Activated CD4-positive, CD25-positive, alpha-beta regulatory T cell (primary cell): Measurements from ENCODE around the gene ATP6AP2.
"Not testable (repeated sequence)": the region's sequence is repeated elsewhere in the genome, so short reads cannot be mapped to it uniquely, and the experiment has no call there.

ENCODE experiments used
- DNase-seq, 4 experiments: peaks; one replicate each; lab custom pipeline; 2025; lab: John Stamatoyannopoulos, UW

ATP6AP2 gene

GRCh38 chrX:40576291-40576690, 4.5 kb upstream of the ATP6AP2 start:
- no peak for DNase-seq

- DNase-seq: no peak
Observed at GRCh38 chrX:40578039-40578695, 2.6 kb upstream of the ATP6AP2 start.

- no peak for DNase-seq
Observed at GRCh38 chrX:40579141-40579540, 1.6 kb upstream of the ATP6AP2 start.

DNA sequence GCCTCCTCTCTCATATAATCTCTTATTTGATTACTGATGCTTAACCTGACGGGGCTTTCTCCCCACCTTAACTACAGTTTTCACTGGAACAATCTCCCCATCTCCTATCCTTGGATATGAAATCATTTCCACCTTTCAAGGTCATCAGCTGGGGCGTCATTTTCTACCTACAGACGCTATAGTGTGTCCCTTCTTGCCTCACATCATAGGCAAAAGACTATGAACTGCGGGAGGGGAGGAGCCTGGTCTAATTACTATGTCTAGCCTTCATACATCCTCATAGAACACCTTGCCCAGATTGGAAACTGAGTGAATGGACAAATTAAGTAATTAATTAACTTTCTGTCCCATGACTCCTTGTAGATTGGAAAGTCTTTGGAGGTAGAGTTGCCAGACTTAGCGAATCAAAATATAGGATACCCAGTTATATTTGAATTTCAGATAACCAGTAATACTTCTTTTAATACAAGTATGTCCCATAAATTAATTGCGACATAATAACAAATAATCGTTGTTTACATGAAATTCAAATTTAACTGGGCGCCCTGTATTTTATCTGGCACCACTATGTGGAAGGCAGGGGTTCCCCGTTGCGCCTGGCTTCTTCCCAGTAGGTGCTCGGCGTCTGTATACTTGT, 752 bp upstream of the ATP6AP2 start:
- no peak for DNase-seq

GRCh38 chrX:40581336-40581920, 658 bp downstream of the ATP6AP2 start:
- DNase-seq: no peak

GRCh38 chrX:40582178-40582577, 1.4 kb downstream of the ATP6AP2 start:
- not testable (repeated sequence) for DNase-seq

DNA sequence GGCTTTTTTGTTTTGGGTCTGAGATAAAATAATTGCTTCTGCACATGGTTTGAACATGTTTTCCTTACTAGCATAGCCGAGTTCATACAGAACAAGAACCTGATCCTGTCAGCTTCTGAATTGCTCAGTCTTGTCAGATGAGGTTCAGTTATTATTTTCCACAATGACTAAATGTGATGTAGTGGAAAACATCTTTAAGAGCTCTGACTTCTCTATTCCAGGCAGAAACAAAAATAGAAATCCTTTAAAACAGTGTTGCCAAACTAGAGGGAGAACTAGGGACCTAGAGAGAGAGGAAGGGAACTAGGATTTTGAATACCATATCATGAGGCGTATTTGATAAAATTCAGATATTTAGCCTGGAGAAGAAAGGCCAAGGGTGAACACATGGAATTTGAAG, 2.0 kb downstream of the ATP6AP2 start:
- DNase-seq: no peak

DNA sequence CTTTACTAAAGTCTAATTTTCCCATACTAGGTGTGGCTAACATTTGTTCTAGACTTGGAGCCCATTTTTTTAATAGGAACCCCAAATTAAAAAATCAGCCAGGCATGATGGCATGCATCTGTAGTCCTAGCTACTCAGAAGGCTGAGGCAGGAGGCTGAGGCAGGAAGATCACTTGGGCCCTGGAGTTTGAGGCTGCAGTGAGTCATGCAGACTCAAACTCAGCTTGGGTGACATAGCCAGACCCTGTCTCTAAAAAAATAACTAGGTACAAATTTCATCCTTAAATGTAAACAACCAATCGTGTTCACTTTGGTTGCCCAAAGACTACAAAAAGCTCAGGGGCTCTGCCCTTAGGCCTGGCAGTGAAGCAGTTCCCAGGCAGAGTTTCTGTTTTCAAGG, 6.9 kb downstream of the ATP6AP2 start:
- DNase-seq: not testable (repeated sequence)

DNA sequence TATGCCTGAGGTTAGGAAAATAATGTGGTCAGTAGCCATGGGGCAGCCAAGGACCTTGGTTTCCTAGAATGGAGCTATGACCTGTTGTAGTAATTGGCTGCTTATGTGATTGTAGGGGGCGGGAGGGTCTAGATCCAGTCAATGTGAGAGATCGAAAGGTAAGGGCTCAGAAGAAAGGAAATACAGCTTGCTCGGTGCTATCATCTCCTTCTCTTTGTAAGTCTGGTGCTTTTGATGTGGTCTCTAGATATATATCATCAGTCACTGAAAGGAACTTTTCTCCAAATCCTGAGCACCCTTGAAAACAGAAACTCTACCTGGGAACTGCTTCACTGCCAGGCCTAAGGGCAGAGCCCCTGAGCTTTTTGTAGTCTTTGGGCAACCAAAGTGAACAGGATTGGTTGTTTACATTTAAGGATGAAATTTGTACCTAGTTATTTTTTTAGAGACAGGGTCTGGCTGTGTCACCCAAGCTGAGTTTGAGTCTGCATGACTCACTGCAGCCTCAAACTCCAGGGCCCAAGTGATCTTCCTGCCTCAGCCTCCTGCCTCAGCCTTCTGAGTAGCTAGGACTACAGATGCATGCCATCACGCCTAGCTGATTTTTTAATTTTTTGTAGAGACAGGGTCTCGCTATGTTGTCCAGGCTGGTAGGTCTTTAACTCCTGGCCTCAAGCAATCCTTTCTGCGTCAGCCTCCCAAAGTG, 9.0 kb downstream of the ATP6AP2 start:
- DNase-seq: not testable (repeated sequence)

- no peak for DNase-seq
Observed at GRCh38 chrX:40603446-40603845, 22.7 kb downstream of the ATP6AP2 start.

GRCh38 chrX:40607381-40607780, 26.6 kb downstream of the ATP6AP2 start:
- DNase-seq: no peak

DNA sequence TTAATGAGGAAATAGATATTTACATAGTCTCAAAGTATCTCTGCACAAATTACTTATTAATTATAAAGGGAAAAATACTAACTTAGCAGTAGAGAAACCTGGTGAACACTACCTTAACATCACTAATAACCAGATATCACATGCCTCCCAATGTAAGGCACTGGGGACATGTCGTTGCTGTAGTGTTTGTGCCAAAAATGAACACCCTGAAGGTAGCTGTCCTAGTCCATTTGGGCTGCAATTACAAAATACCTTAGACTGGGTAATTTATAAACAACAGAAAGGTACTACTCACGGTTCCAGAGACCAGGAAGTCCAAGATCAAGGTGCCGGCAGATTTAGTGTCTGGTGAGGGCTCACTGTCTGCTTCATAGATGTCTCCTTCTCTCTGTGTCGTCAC, 31.7 kb downstream of the ATP6AP2 start:
- DNase-seq: no peak

DNA sequence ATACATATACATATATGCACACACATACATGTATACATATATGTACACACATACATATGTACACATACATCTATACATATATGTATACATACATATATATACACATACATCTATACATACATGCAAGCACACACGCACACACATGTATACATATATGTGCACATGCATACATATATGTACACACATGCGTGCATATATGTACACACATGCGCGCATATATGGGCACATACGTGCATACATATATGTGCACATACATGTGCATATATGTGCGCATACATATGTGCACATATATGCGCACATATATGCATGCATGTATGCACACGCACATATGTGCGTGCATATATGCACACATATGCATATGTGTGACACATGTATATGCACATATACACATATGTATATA, 35.2 kb downstream of the ATP6AP2 start:
- DNase-seq: no peak

DNA sequence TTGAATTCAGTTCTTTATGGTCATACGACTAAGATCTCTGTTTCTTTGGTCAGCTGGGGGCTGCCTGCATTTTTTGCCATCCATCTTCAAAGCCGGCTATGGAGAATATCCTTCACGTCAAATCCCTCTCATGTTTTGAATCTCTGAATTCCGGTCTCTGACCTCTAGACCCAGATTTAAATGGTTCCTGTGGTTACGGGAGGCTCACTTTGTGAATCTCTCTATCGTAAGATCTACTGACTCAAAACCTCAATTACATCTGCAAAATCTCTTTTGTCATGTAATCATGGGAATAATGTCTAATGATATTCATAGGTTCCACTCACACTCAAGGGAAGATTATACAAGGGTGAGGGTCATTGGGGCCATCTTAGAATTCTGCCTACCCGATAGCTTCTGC, 36.8 kb downstream of the ATP6AP2 start:
- no peak for DNase-seq

DNA sequence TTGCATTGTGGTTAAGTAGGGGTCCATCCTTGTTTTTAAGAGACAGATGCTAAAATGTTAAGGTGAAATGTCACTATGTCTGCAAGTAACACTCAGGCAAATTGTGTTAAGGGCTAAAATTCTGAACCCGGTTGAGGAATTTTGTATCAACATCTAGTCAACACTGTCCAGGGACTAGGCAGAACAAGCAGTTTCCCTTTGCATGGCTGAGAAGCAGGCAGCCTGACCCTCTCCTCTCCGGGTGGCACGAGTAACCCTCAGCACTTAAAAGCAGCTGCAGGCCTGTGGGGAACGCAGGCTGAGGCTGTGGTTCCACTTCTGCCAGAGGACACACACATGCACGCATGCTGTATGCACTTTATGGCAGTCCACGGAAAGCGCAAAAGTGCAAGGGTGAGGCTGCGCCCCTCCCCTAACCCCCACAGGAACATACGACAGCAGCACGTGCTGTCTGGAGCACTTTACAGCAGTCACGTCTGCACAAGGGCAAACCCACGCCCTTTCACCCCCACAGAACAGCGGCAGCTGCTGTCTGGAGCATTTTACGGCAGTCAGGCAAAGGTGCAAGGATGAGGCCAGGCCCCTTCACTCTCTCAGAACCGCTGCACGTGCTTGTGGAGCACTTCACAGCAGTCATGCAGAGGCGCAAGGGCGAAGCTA, 41.8 kb downstream of the ATP6AP2 start:
- DNase-seq: no peak

- no peak for DNase-seq
Observed at GRCh38 chrX:40623139-40623536, 42.4 kb downstream of the ATP6AP2 start, which contains the start of gene MPC1L. TSS of gene MPC1L (plus strand) at chrX:40623428. CDS start at chrX:40623566, 138 bp downstream.

DNA sequence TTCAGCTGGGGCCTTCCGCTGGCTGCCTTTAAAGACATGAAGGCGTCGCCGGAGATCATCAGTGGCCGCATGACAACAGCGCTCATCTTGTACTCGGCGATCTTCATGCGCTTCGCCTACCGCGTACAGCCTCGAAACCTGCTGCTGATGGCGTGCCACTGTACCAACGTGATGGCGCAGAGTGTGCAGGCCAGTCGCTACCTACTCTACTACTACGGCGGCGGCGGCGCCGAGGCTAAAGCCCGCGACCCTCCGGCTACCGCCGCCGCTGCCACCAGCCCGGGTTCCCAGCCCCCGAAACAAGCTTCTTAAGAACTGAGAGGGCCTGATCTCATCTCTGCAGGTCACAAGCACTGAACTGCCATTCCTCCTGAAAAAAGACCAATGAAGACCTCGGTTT, 42.9 kb downstream of the ATP6AP2 start:
- DNase-seq: no peak

GRCh38 chrX:40625294-40625693, 44.5 kb downstream of the ATP6AP2 start:
- DNase-seq: no peak

DNA sequence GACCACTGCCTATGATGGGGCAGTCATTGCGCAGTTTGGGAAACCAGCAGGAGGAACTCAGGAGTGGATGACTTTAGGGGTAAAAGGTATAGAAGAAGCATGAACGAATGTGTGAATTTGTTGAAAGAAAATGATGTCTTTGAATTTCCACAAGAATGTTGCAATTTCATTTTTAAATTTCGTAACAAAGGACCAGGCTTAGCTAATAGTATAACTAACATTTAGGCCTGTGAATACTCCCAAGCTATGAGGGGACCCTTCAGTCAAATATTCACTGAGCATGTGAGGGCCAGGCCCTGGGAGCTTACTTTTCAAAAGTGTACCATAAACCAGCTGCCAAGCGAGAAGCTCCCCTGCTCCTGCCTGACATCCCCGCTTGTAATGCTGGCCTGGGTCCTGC, 47.7 kb downstream of the ATP6AP2 start:
- no peak for DNase-seq

GRCh38 chrX:40632199-40632598, 51.4 kb downstream of the ATP6AP2 start:
- DNase-seq: no peak

GRCh38 chrX:40637687-40638086, 56.9 kb downstream of the ATP6AP2 start:
- DNase-seq: no peak

- no peak for DNase-seq
Observed at GRCh38 chrX:40644176-40644575, 63.4 kb downstream of the ATP6AP2 start.
